ENCODE data around the gene TMEM245.

TMEM245 gene

DNA sequence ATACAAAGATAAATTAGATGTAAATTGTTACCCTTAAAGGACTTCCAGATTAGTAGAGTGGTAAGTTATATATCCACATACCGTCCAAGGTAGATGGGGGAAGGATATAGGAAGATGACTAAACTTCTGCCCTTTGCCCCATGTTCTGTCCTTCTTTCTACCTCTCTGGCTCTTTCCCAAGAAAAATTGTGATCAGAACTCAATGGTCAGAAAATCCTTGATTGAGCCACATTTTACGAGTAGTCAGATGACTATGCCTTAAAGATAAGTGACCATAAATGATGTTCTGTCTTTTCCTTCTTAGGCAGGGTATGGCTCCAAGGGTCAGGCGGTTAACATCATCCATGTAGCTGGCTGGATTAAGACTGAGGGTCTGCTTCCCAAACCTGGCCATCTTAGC, 42.9 kb upstream of the TMEM245 start:
- no peak for TF ChIP-seq CTCF (conservative IDR thresholded peaks at IDR 0.05)
- no peak overlapping the region for H3K27ac ChIP-seq

DNA sequence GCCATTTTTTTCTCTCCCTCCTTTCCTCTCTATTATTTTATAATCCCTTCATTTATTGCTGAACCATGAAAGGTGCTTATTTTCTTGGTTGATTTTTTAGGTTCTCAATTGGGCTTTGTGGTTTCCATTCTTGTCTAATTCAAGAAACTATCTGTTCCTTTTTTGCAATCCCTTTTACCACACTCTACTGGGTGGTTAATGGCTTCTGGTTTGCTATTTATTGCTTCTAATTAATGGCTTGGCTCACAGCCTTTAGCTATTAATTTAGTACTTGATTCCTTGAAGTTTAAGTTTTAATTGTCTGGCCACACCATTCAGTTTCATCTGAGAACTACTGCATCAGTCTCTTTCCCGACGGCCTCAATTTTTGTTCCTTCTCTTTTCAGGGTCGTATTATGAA, 41.7 kb upstream of the TMEM245 start:
- H3K27ac ChIP-seq = no peak overlapping the region
- TF ChIP-seq CTCF (conservative IDR thresholded peaks at IDR 0.05) = no peak

DNA sequence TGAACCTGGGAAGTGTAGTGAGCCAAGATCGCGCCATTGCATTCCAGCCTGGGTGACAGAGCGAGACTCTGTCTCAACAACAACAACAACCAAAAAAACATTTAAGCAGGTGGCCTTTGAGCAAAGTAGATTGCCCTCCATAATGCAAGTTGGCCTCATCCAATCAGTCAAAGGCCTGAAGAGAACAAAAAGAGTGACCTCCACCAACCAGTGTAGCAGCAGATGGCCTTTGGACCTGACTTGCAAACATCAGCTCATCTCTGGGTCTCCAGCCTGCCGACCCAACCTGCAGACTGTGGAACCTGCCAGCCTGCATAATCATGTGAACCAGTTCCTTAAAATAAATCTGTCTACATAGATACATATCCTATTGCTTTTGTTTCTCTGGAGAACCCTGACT, 39.8 kb upstream of the TMEM245 start:
- H3K27ac ChIP-seq = no peak overlapping the region

GRCh38 chr9:109158651-109159050, 38.9 kb upstream of the TMEM245 start:
- no peak overlapping the region for H3K27ac ChIP-seq
- no peak for TF ChIP-seq CTCF (conservative IDR thresholded peaks at IDR 0.05)

More for the DNA sequence above, 39.8 kb upstream of the TMEM245 start:
- no peak for TF ChIP-seq CTCF (conservative IDR thresholded peaks at IDR 0.05)

- no peak overlapping the region for H3K27ac ChIP-seq
- TF ChIP-seq CTCF (conservative IDR thresholded peaks at IDR 0.05) = no peak
Observed at GRCh38 chr9:109156708-109157107, 37.0 kb upstream of the TMEM245 start.

GRCh38 chr9:109150925-109151545, 31.3 kb upstream of the TMEM245 start:
- no peak overlapping the region for H3K27ac ChIP-seq
- TF ChIP-seq CTCF (conservative IDR thresholded peaks at IDR 0.05) = no peak

DNA sequence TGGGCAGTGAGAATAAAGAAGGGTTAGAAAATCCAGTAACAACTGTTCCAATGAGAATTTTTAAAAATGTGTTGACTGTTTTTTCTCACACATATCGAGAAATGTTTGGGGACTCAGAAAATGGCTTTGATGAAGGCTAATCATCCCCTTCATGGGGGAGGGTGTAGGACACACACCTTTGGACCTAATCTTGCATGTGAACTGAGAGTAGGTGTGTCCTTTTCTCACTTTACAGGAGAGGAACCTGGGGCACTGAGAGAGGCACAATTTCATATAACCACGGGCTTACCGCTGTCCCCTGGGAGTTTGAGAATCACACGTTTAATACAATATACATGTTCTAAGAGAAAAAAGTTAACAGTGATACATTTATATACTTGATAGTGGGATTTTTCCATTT, 30.0 kb upstream of the TMEM245 start:
- TF ChIP-seq CTCF (conservative IDR thresholded peaks at IDR 0.05) = no peak
- H3K27ac ChIP-seq = no peak overlapping the region

Data from VCaP (cell line).